Activated CD4-positive, alpha-beta T cell treated with anti-CD3 and anti-CD28 coated beads for 36 hours (primary cell): Measurements from ENCODE around the gene ELFN1. TPM values are rescaled to one million over a fixed set of nuclear protein-coding genes. Genes with fewer than 3 reads are reported as not detected.

Experiments
- ATAC-seq: fragments of 200-7000 bp; cut with Tn5 transposase; one replicate; pipeline ENCODE4 v1.10.0; 2021; ENCODE audit warnings: mild to moderate bottlenecking, moderate library complexity
- CTCF ChIA-PET: fragments of 350-600 bp; sonication (Branson Sonifier 250); formaldehyde crosslinking; loops from one replicate; lab custom pipeline; 2021; ENCODE audit warnings: antibody characterized with exemption; lab: Charles Lee
- POLR2A ChIA-PET: fragments of 350-600 bp; sonication (Branson Sonifier 250); formaldehyde crosslinking; loops from one replicate; lab custom pipeline; 2021; ENCODE audit warnings: antibody characterized with exemption, inconsistent platforms; lab: Charles Lee
- DNase-seq: peaks from one replicate; pipeline ENCODE4 v3.0.0-alpha.2; 2020
- H3K27ac Mint-ChIP-seq: one replicate; pipeline ENCODE4 v1.8.0; 2021; ENCODE audit warnings: mixed read lengths
- H3K27me3 Mint-ChIP-seq: one replicate; pipeline ENCODE4 v1.8.0; 2021; ENCODE audit warnings: mixed read lengths
- H3K36me3 Mint-ChIP-seq: one replicate; pipeline ENCODE4 v1.8.0; 2021; ENCODE audit warnings: low read depth, mixed read lengths
- H3K4me1 Mint-ChIP-seq: one replicate; pipeline ENCODE4 v1.8.0; 2021; ENCODE audit warnings: mixed read lengths
- H3K4me3 Mint-ChIP-seq: one replicate; pipeline ENCODE4 v1.8.0; 2021; ENCODE audit warnings: mild to moderate bottlenecking, moderate library complexity, mixed read lengths
- H3K9me3 Mint-ChIP-seq: one replicate; pipeline ENCODE4 v1.8.0; 2021; ENCODE audit warnings: low read depth, mixed read lengths
- intact Hi-C, 2 experiments: fragments of 100-400 bp; cut with DNase I in 1 of 2; cut with micrococcal nuclease in 1 of 2; formaldehyde crosslinking; loops; one replicate each; pipeline versions ENCODE4 v1.14.2 to v1.15.1; 2022 to 2024; cut with DNase I, micrococcal nuclease
- total RNA-seq, 2 experiments: library from RNA; stranded (reverse); gene quantifications; one replicate each; pipeline ENCODE4 v1.2.3, GENCODE V29; 2021

The ELFN1 gene
- total RNA-seq, 2 experiments from 2014 or later = 0.05 to 0.09 TPM

DNA sequence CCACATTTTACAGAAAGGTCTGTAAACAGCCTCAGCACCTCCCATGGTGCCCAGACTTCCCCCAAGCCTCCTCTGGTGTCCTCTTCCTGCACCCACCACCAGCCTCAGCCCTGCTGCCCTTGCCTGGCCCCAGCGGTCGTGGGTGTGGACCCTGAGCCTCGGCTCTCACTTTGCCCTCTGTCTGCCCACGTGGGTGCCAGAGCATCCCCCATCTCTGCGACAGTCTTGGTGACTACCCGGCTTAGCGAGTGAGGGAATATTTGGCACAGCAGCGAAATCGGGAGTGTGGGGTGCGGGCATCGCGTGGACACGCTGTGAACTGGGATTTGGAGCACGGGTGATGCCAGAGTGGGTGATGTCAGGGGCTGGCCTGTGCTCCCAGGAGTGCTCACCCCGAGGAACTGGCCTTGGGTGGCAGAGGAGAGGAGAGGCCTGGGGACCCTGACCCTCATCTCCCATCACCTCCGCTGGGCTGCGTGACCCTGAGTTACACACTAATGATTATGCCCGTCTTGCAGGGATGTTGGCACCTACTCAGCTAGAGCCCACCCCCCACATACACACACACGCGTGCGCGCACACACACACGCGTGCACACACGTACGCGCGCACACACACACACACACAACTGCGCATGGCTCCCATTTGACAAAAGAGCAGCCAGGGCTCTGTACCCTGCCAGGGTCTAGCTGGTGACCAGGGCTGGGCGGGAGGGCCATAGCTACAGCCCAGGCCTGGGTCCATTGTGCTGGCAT lies 8.7 kb downstream of the ELFN1 start:
- ChIA-PET POLR2A (no interaction called here), CTCF (no interaction called here)
- Mint-ChIP-seq H3K4me1 (no peaks in the 10 kb centered on the region), H3K4me3 (no peak overlapping the region), H3K27ac (no peak overlapping the region), H3K9me3 (peaks cover 5% of the 10 kb centered on the region), H3K36me3 (no peaks in the 10 kb centered on the region), H3K27me3 (no peaks in the 10 kb centered on the region)
- intact Hi-C loops = no loop called here
- no peak for DNase-seq
- ATAC-seq = no peak

- ATAC-seq = no peak
Measured at GRCh38 chr7:1679326-1679965, 9.4 kb downstream of the ELFN1 start.

DNA sequence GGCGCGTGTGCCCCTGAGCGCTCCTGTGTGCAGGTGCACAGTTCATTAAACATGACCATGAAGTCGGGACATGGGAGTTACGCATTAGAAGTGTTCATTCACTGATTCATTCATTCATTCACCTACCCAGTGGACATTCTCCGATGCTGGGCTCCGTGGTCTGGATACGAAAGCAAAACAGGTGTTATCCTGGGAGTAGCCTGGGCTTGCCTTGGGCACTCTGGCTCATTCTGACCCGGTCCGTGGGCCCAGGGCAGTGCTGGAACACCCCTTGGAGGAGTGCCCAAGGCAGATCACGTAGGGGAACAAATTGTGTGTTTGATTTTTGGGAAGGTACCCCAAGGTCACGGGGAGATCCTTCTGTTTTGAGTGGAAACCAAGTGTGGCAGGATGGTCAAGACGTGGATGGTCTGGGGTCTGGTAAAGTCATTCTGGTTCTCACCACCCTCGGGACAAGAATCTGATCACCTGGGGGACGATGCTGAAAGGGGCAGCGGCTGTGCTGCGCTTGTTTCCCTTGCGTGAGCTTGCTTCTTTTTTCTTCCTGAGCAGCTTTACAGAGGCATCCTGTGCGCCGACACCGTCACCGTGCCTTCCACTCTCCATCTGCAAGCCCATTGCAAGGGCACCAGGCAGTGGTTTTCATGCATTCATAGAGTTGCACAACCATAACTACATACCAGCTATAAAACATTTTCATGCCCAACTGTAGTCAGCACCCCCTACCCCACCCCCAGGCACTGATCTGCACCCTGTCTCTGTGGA lies 10.1 kb downstream of the ELFN1 start:
- DNase-seq (no peak), ATAC-seq (no peak)
- no peak overlapping the region for H3K27ac Mint-ChIP-seq
- peaks cover 13% of the 10 kb centered on the region for H3K9me3 Mint-ChIP-seq
- intact Hi-C loops = no loop called here
- no peak overlapping the region for H3K4me3 Mint-ChIP-seq
- H3K27me3 Mint-ChIP-seq = peaks cover under 1% of the 10 kb centered on the region
- ChIA-PET CTCF (no interaction called here), POLR2A (no interaction called here)
- no peaks in the 10 kb centered on the region for H3K36me3 Mint-ChIP-seq
- no peaks in the 10 kb centered on the region for H3K4me1 Mint-ChIP-seq

More at GRCh38 chr7:1679326-1679965, 9.4 kb downstream of the ELFN1 start:
- H3K36me3 Mint-ChIP-seq = no peaks in the 10 kb centered on the region
- peaks cover 9% of the 10 kb centered on the region for H3K9me3 Mint-ChIP-seq
- H3K4me1 Mint-ChIP-seq = no peaks in the 10 kb centered on the region
- intact Hi-C loops = no loop called here
- H3K4me3 Mint-ChIP-seq = no peak overlapping the region
- POLR2A ChIA-PET = no interaction called here
- no peak overlapping the region for H3K27ac Mint-ChIP-seq
- CTCF ChIA-PET = no interaction called here
- DNase-seq = no peak
- no peaks in the 10 kb centered on the region for H3K27me3 Mint-ChIP-seq

GRCh38 chr7:1681581-1681980 lies 11.5 kb downstream of the ELFN1 start:
- peaks cover 2% of the 10 kb centered on the region for H3K27me3 Mint-ChIP-seq
- intact Hi-C loops = no loop called here
- POLR2A ChIA-PET = no interaction called here

DNA sequence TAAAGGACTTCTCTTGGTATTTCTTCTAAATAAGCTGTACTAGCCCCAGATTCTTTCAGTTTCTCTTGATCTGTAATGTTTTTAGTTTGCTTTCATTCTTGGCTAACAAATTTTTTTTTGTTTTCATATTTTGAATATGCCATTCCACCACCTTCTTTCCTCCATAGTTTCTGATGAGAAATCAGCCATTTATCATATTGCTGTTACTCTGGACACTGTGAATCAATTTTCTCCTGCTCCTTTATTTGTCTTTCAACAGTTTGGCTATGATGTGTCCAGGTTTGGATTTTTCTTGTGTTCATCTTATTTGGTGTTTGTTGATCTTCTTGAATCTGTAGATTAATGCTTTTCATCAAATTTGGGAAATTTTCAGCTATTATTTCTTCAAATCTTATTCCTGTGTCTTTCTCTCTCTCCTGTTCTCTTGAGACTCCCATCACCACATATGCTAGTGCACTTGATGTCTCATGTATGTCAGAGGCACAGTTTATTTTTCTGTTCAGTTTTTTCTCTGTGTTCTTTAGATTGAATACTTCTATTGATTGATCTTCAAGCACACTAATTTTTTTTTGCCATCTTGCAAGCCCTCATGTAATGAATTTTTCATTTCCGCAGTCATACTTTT lies 15.0 kb downstream of the ELFN1 start:
- H3K4me3 Mint-ChIP-seq = no peak overlapping the region
- peaks cover 22% of the 10 kb centered on the region for H3K9me3 Mint-ChIP-seq
- no peak for DNase-seq
- H3K4me1 Mint-ChIP-seq = no peaks in the 10 kb centered on the region
- no peak overlapping the region for H3K27ac Mint-ChIP-seq
- intact Hi-C loops = no loop called here
- peaks cover 10% of the 10 kb centered on the region for H3K27me3 Mint-ChIP-seq
- POLR2A ChIA-PET = interaction anchor here (0.7 kb wide), 1 partner anchor 197 kb away, joined by 3 read pairs; no protein-coding TSS in a partner anchor
- no peak for ATAC-seq
- no peaks in the 10 kb centered on the region for H3K36me3 Mint-ChIP-seq
- CTCF ChIA-PET = interaction anchor here (1.1 to 1.2 kb wide), 2 partner anchors 10 to 23 kb away, joined by 3 read pairs; no protein-coding TSS in a partner anchor

More at GRCh38 chr7:1681581-1681980, 11.5 kb downstream of the ELFN1 start:
- Mint-ChIP-seq H3K4me1 (no peaks in the 10 kb centered on the region), H3K36me3 (no peaks in the 10 kb centered on the region), H3K9me3 (peaks cover 19% of the 10 kb centered on the region), H3K4me3 (no peak overlapping the region), H3K27ac (no peak overlapping the region)
- CTCF ChIA-PET = no interaction called here
- DNase-seq = no peak
- no peak for ATAC-seq

DNA sequence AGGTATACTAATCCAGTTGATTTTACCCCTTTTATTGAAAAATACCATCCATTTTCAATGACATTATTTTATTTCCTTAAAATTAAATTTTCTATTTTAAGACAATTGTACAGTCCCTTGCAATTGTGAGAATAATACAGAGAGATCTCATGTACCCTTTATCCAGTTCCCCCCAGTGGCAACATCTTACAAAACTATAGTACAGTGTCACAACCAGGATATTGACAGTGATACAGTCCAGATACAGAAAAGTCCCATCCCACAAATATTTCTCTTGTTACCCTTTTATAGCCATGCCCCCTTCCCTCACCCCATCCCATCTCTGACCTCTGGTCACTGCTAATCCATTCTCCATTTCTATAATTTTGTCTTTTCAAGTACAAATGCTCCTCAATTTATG lies 18.5 kb downstream of the ELFN1 start:
- ATAC-seq (no peak), DNase-seq (no peak)
- Mint-ChIP-seq H3K36me3 (no peaks in the 10 kb centered on the region), H3K4me3 (no peak overlapping the region), H3K27me3 (peaks cover 17% of the 10 kb centered on the region), H3K27ac (no peak overlapping the region), H3K9me3 (peaks cover 19% of the 10 kb centered on the region), H3K4me1 (no peaks in the 10 kb centered on the region)
- CTCF ChIA-PET = no interaction called here
- intact Hi-C loops = no loop called here
- POLR2A ChIA-PET = no interaction called here

DNA sequence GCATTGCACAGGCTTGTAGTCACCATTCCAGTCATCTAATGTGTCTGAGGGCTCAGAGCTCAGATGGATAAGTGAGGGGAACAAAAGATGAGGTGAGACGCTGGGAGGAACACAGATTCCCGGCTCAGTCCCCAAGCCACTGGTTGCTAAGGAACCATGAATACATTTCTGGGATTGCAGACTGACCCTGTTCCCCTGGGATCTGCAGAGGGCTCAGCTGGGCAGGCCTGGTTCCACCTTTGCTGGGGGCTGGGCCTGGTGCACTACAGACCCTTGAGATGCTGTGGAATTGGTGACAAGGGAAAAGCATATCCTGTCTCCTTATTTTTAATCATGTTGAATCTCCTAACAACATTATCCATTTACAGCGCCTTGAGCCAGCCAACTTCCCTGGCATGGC lies 19.2 kb downstream of the ELFN1 start:
- ChIA-PET POLR2A (no interaction called here), CTCF (no interaction called here)
- no peak overlapping the region for H3K27ac Mint-ChIP-seq
- H3K27me3 Mint-ChIP-seq = peaks cover 17% of the 10 kb centered on the region
- H3K9me3 Mint-ChIP-seq = peaks cover 14% of the 10 kb centered on the region
- no peak overlapping the region for H3K4me3 Mint-ChIP-seq
- intact Hi-C loops = no loop called here
- H3K36me3 Mint-ChIP-seq = no peaks in the 10 kb centered on the region
- DNase-seq (no peak), ATAC-seq (no peak)
- no peaks in the 10 kb centered on the region for H3K4me1 Mint-ChIP-seq

GRCh38 chr7:1690359-1690958 lies 20.4 kb downstream of the ELFN1 start:
- H3K4me1 Mint-ChIP-seq = no peaks in the 10 kb centered on the region
- H3K9me3 Mint-ChIP-seq = peaks cover 6% of the 10 kb centered on the region
- H3K4me3 Mint-ChIP-seq = no peak overlapping the region
- no peak overlapping the region for H3K27ac Mint-ChIP-seq
- peaks cover 15% of the 10 kb centered on the region for H3K27me3 Mint-ChIP-seq
- POLR2A ChIA-PET = no interaction called here
- ATAC-seq = no peak
- H3K36me3 Mint-ChIP-seq = no peaks in the 10 kb centered on the region
- no peak for DNase-seq
- CTCF ChIA-PET = no interaction called here
- intact Hi-C loops = no loop called here

DNA sequence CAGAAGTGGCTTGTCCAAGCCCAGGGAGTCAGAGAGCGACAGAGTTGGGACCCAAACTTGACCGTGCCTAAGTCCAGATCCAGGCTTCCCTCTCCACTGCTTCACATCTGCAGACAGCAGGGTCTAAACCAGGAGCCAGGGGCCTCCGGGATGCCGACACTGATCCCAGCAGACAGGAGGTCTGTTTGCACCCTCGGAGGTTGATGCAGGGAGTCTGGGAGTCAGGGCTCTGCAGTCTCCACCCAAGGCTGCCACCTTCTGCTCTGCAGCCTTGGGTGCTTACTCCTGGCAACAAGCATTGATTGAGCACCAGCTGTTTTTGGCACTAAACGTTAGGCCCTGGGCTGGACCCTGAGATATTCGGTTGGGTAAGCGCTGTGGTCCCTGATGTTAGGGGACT lies 21.0 kb downstream of the ELFN1 start:
- ATAC-seq (no peak), DNase-seq (no peak)
- Mint-ChIP-seq H3K27me3 (peaks cover 15% of the 10 kb centered on the region), H3K36me3 (no peaks in the 10 kb centered on the region), H3K27ac (no peak overlapping the region), H3K9me3 (peaks cover 4% of the 10 kb centered on the region), H3K4me3 (no peak overlapping the region), H3K4me1 (no peaks in the 10 kb centered on the region)
- intact Hi-C loops = no loop called here
- CTCF ChIA-PET = no interaction called here
- POLR2A ChIA-PET = no interaction called here

DNA sequence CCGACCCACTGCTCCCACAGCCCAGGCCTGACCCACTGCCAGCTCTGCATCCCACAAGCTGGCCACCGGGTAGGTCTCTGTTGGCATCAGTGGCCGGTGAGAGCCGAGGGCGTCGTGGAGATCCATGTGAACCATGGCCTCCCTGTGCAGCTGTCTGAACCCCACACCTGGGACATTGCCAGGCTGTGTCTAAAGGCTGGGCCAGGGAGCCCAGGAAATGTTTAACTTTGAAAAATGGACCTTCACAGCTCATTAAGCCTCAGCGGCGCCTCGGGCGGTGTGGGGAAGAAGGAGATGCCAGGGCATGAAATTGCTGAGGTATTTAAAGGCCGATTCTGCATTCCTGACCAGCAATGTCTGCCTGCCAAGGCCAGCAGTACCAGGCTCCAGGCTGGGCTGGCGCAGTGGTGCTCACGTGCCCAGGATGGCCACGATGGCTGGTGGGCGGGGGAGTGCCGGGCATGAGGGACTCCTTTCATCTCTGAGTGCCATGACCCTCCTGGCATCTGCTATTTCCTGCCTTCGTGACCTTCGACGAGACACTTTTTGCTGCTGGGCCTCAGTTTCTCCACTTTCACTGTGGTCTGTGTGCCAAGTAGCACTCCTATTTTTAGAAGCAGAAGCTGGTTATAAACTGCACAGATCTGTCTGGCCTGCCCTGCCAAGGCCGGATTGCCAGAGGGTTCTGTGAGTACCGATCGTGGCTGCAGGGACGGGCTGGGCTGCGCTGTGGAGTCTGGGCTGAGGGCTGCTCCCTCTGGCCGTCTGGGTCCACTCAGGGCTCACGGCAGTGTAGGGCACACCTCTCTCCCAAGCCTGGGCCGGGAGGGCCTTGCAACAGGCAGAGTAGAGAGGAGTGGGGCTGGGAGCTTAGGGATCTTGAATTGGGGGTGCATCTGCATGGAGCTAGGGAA lies 21.8 kb downstream of the ELFN1 start:
- ATAC-seq (no peak), DNase-seq (no peak)
- Mint-ChIP-seq H3K4me1 (no peaks in the 10 kb centered on the region), H3K4me3 (no peak overlapping the region), H3K36me3 (no peaks in the 10 kb centered on the region), H3K9me3 (peaks cover 3% of the 10 kb centered on the region), H3K27me3 (peaks cover 15% of the 10 kb centered on the region), H3K27ac (no peak overlapping the region)
- intact Hi-C loops = no loop called here
- ChIA-PET POLR2A (no interaction called here), CTCF (interaction anchor here (0.5 kb wide), 1 partner anchor 484 kb away, joined by 3 read pairs; no protein-coding TSS in a partner anchor)
